IMR-90 (cell line): Measurements from ENCODE around the gene PKM. TPM values are rescaled to one million over a fixed set of nuclear protein-coding genes. Genes with fewer than 3 reads are reported as not detected.

Experiments used
- ATAC-seq: fragments of 200-7000 bp; cut with Tn5 transposase; 2 replicates; pipeline ENCODE4 v1.9.1; 2020; ENCODE audit warnings: low read depth, mild to moderate bottlenecking, moderate library complexity
- BruUV-seq: library from RNA; stranded (reverse); fragments of 400-500 nt; replicated peaks from 2 replicates; lab custom pipeline; 2021; lab: Mats Ljungman, UMichigan
- CTCF ChIA-PET: fragments of 300-600 bp; formaldehyde crosslinking; extraction: SDS; loops from one replicate; lab custom pipeline; 2021; ENCODE audit warnings: antibody characterized with exemption; lab: Yijun Ruan, JAX
- POLR2A ChIA-PET: fragments of 300-600 bp; sonication (Branson Sonifier 250); formaldehyde crosslinking; loops from one replicate; lab custom pipeline; 2022; ENCODE audit warnings: antibody characterized with exemption; ENCODE audit not compliant: unreplicated experiment; lab: Charles Lee
- DNase-seq: peaks from one replicate; pipeline ENCODE4 v3.0.0; 2013
- H2AFZ ChIP-seq: replicated peaks from 2 replicates; pipeline ENCODE3; 2013; ENCODE audit warnings: low read length, mild to moderate bottlenecking; ENCODE audit not compliant: poor library complexity
- H2AK5ac ChIP-seq: 2 replicates; pipeline ENCODE4 v1.6.1; 2013; ENCODE audit warnings: low read depth, low read length, inconsistent platforms
- H2AK9ac ChIP-seq: replicated peaks from 2 replicates; pipeline ENCODE3; 2013; ENCODE audit warnings: mild to moderate bottlenecking, low read depth, low read length, moderate library complexity; ENCODE audit not compliant: poor library complexity
- H2BK120ac ChIP-seq: 2 replicates; pipeline ENCODE4 v1.6.1; 2013; ENCODE audit warnings: low read depth, low read length, inconsistent platforms
- H2BK15ac ChIP-seq: 3 replicates; pipeline ENCODE4 v1.6.1; 2013; ENCODE audit warnings: low read depth, low read length, inconsistent platforms
- H2BK20ac ChIP-seq: 2 replicates; pipeline ENCODE4 v1.6.1; 2013; ENCODE audit warnings: low read depth, mild to moderate bottlenecking, inconsistent platforms, low read length, moderate library complexity
- H2BK5ac ChIP-seq: 2 replicates; pipeline ENCODE4 v1.6.1; 2013; ENCODE audit warnings: mild to moderate bottlenecking, low read depth, low read length, inconsistent platforms; ENCODE audit not compliant: poor library complexity, severe bottlenecking
- H3K14ac ChIP-seq: replicated peaks from 2 replicates; pipeline ENCODE4 v1.6.1; 2013; ENCODE audit warnings: low read depth, low read length, inconsistent platforms
- H3K18ac ChIP-seq: 2 replicates; pipeline ENCODE4 v1.6.1; 2013; ENCODE audit warnings: low read depth, low read length, control low read depth
- H3K23ac ChIP-seq: 2 replicates; pipeline ENCODE4 v1.6.1; 2013; ENCODE audit warnings: low read depth, low read length, inconsistent platforms
- H3K27ac ChIP-seq: 2 replicates; pipeline ENCODE4 v1.5.1; 2013; ENCODE audit warnings: mild to moderate bottlenecking, control low read depth, low read length; ENCODE audit not compliant: insufficient read depth
- H3K27me3 ChIP-seq: 2 replicates; pipeline ENCODE4 v1.6.1; 2013; ENCODE audit warnings: low read length; ENCODE audit not compliant: control insufficient read depth, insufficient read depth
- H3K36me3 ChIP-seq: 2 replicates; pipeline ENCODE4 v1.6.1; 2013; ENCODE audit warnings: low read length, mixed read lengths; ENCODE audit not compliant: control insufficient read depth, insufficient read depth
- H3K4ac ChIP-seq: 2 replicates; pipeline ENCODE4 v1.6.1; 2013; ENCODE audit warnings: low read depth, low read length, inconsistent platforms
- H3K4me1 ChIP-seq: 2 replicates; pipeline ENCODE4 v1.6.1; 2013; ENCODE audit warnings: low read length, mixed read lengths; ENCODE audit not compliant: control insufficient read depth, insufficient read depth
- H3K4me2 ChIP-seq: 2 replicates; pipeline ENCODE4 v1.6.1; 2013; ENCODE audit warnings: low read depth, mild to moderate bottlenecking, control low read depth, low read length, moderate library complexity
- H3K4me3 ChIP-seq: 2 replicates; pipeline ENCODE4 v1.5.1; 2013; ENCODE audit warnings: low read depth, mild to moderate bottlenecking, control low read depth, low read length, moderate library complexity; ENCODE audit not compliant: insufficient read depth
- H3K56ac ChIP-seq: 2 replicates; pipeline ENCODE4 v1.6.1; 2013; ENCODE audit warnings: low read length, inconsistent platforms; ENCODE audit not compliant: insufficient read depth; ENCODE audit errors: extremely low read depth
- H3K79me1 ChIP-seq, 2 experiments: 2 replicates each; pipeline ENCODE4 v1.6.1; 2013; ENCODE audit warnings: low read length in 2 of 2, inconsistent platforms in 1 of 2, low read depth in 1 of 2
- H3K9ac ChIP-seq: 2 replicates; pipeline ENCODE4 v1.6.1; 2013; ENCODE audit warnings: low read depth, low read length, control low read depth
- H3K9me1 ChIP-seq: 2 replicates; pipeline ENCODE4 v1.6.1; 2013; ENCODE audit warnings: low read length, inconsistent platforms; ENCODE audit not compliant: insufficient read depth
- H3K9me3 ChIP-seq: 2 replicates; pipeline ENCODE4 v1.6.1; 2013; ENCODE audit warnings: low read length; ENCODE audit not compliant: control insufficient read depth, insufficient read depth
- H4K20me1 ChIP-seq: 2 replicates; pipeline ENCODE4 v1.6.1; 2013; ENCODE audit warnings: low read length, inconsistent platforms; ENCODE audit not compliant: insufficient read depth
- H4K5ac ChIP-seq: 2 replicates; pipeline ENCODE4 v1.6.1; 2013; ENCODE audit warnings: mild to moderate bottlenecking, low read depth, low read length, control low read depth
- H4K8ac ChIP-seq, 2 experiments: 2 replicates each; pipeline ENCODE4 v1.6.1; 2013; ENCODE audit warnings: low read depth in 2 of 2, low read length in 2 of 2, control low read depth in 1 of 2, inconsistent platforms in 1 of 2
- H4K91ac ChIP-seq: 2 replicates; pipeline ENCODE4 v1.6.1; 2013; ENCODE audit warnings: low read depth, low read length, inconsistent platforms; ENCODE audit not compliant: insufficient read depth
- BHLHE40 ChIP-seq: fragments of 150-350 bp; IDR thresholded peaks from 2 replicates; pipeline ENCODE4 v1.6.1; 2016; ENCODE audit warnings: mild to moderate bottlenecking, low read depth, low read length
- CEBPB ChIP-seq: IDR thresholded peaks from 2 replicates; pipeline ENCODE4 v1.6.1; 2012; ENCODE audit warnings: low read depth, low read length, improper control_type of control experiment
- CHD1 ChIP-seq: IDR thresholded peaks from 2 replicates; pipeline ENCODE4 v1.6.1; 2012; ENCODE audit warnings: low read depth, low read length, improper control_type of control experiment
- CTCF ChIP-seq: conservative IDR thresholded peaks from 2 replicates; pipeline ENCODE4 v1.5.1; 2012; ENCODE audit warnings: mild to moderate bottlenecking, low read depth, low read length, improper control_type of control experiment
- FOS ChIP-seq: fragments of 150-350 bp; IDR thresholded peaks from 2 replicates; pipeline ENCODE4 v1.6.1; 2016; ENCODE audit warnings: low read depth, low read length
- MAFK ChIP-seq: IDR thresholded peaks from 2 replicates; pipeline ENCODE4 v1.6.1; 2012; ENCODE audit warnings: low read depth, low read length, improper control_type of control experiment
- MAZ ChIP-seq: IDR thresholded peaks from 2 replicates; pipeline ENCODE4 v1.6.1; 2012; ENCODE audit warnings: low read depth, mild to moderate bottlenecking, low read length, improper control_type of control experiment, moderate library complexity, borderline replicate concordance
- NFE2L2 ChIP-seq: fragments of 150-350 bp; IDR thresholded peaks from 2 replicates; pipeline ENCODE4 v1.6.1; 2016; ENCODE audit warnings: low read depth, mild to moderate bottlenecking, low read length
- POLR2A ChIP-seq: IDR thresholded peaks from 2 replicates; pipeline ENCODE4 v1.6.1; 2012; ENCODE audit warnings: mild to moderate bottlenecking, low read depth, low read length
- RAD21 ChIP-seq: IDR thresholded peaks from 2 replicates; pipeline ENCODE4 v1.6.1; 2012; ENCODE audit warnings: low read length, improper control_type of control experiment
- RCOR1 ChIP-seq: IDR thresholded peaks from 2 replicates; pipeline ENCODE4 v1.6.1; 2012; ENCODE audit warnings: mild to moderate bottlenecking, low read length, improper control_type of control experiment; ENCODE audit not compliant: insufficient replicate concordance
- RFX5 ChIP-seq: IDR thresholded peaks from 2 replicates; pipeline ENCODE4 v1.8.0; 2012; ENCODE audit warnings: low read depth, mild to moderate bottlenecking, low read length, moderate library complexity
- SMC3 ChIP-seq: fragments of 150-350 bp; IDR thresholded peaks from 2 replicates; pipeline ENCODE4 v1.6.1; 2016; ENCODE audit warnings: low read depth, mild to moderate bottlenecking, antibody characterized with exemption, low read length, moderate library complexity
- WGBS, 2 experiments: methylation state at CpG; one replicate each; pipeline versions ENCODE4 v1.1.5 to v1.1.7; 2013; ENCODE audit warnings: missing lambda C conversion rate in 2 of 2; ENCODE audit not compliant: insufficient read length in 1 of 2; ENCODE audit errors: extremely low coverage in 2 of 2; 5-methylcytosine and 5-hydroxymethylcytosine counted together
- dilution Hi-C: fragments of 300-500 bp; cut with HindIII; formaldehyde crosslinking; loops from one replicate; pipeline ENCODE4 v1.14.3; 2018; ENCODE audit warnings: low sequenced_read_pairs; ENCODE audit not compliant: unreplicated experiment
- in situ Hi-C: fragments of 300-500 bp; cut with MboI; formaldehyde crosslinking; loops from 3 replicates; pipeline ENCODE4 v1.14.3; 2019; ENCODE audit warnings: low sequenced_read_pairs, inconsistent platforms, mixed read lengths
- intact Hi-C: fragments of 100-400 bp; cut with micrococcal nuclease; formaldehyde crosslinking; loops from 2 replicates; pipeline ENCODE4 v1.10.0; 2022
- polyA plus RNA-seq, 3 experiments: library from polyadenylated mRNA; depleted of rRNA; stranded (reverse); fragments of >200 nt; gene quantifications; 2 replicates each; pipeline ENCODE4 v1.2.3, GENCODE V29; 2012; ENCODE audit warnings: low replicate concordance in 1 of 3
- total RNA-seq: library from RNA; depleted of rRNA; stranded (reverse); fragments of >200 nt; gene quantifications from 2 replicates; pipeline ENCODE4 v1.2.3, GENCODE V29; 2012
- TF ChIP-seq, protein P1 (sequence below): fragments of 150-350 bp; IDR thresholded peaks from 2 replicates; pipeline ENCODE4 v1.6.1; 2016; ENCODE audit warnings: low read depth, mild to moderate bottlenecking, low read length, moderate library complexity, borderline replicate concordance

Gene PKM
- total and polyA plus RNA-seq, 2 of the 4 experiments (the other 2 are of a cell fraction), result 2,219 to 3,859 TPM

GRCh38 chr15:72155635-72156616 is 75.1 kb downstream of the PKM start:
- Histone ChIP-seq H2BK15ac (no peak overlapping the region), H3K9me1 (no peaks in the 10 kb centered on the region), H3K23ac (peak overlapping the region; percentile 53), H3K9ac (no peak overlapping the region; the same call in 1 of the 2 replicates), H3K4me2 (peak overlapping the region; percentile 86), H2BK120ac (0 out of 2 replicates have a peak overlapping the region, but pooled peaks have one; percentile 53), H3K27me3 (no peaks in the 10 kb centered on the region), H4K20me1 (no peaks in the 10 kb centered on the region), H2BK5ac (no peak overlapping the region), H2AK9ac (peak overlapping the region; percentile 55), H4K8ac (peak overlapping the region in 1 of 2 experiments; percentile 31; a peak in 1 of 4 replicates), H3K18ac (no peak overlapping the region), H3K27ac (no peak overlapping the region), H2AK5ac (no peak overlapping the region), H3K79me1 (no peaks in the 10 kb centered on the region), H4K5ac (no peak overlapping the region), H3K36me3 (no peaks in the 10 kb centered on the region), H3K14ac (no peak overlapping the region; the same call in 1 of the 2 replicates), H3K9me3 (no peaks in the 10 kb centered on the region), H4K91ac (no peak overlapping the region), H3K4me3 (peak overlapping the region; percentile 40), H2BK20ac (no peak overlapping the region), H3K4me1 (peaks cover 8% of the 10 kb centered on the region; the same call in 1 of the 2 replicates), H3K4ac (no peak overlapping the region), H2AFZ (peak overlapping the region; percentile 97), H3K56ac (no peak overlapping the region)
- in situ Hi-C loops, result loop anchor here (5.0 to 10.0 kb wide), 2 partner anchors 409 to 701 kb away; no protein-coding TSS in a partner anchor
- CTCF ChIA-PET, result interaction anchor here (0.6 to 1.5 kb wide), 6 partner anchors 9 to 426 kb away, joined by 3 to 7 read pairs (median 4); no protein-coding TSS in a partner anchor
- dilution Hi-C loops, result no loop called here
- POLR2A ChIA-PET, result interaction anchor here (0.6 kb wide), 1 partner anchor 351 kb away, joined by 7 read pairs; no protein-coding TSS in a partner anchor
- 0% methylated on average over 1 of the region's 19 CpGs; no CpG with 5 or more reads in 1 of the 2 experiments for WGBS, 2 experiments
- intact Hi-C loops, result loop anchor here (1.0 to 10.0 kb wide), 5 partner anchors 311 to 707 kb away; no protein-coding TSS in a partner anchor
- BruUV-seq, result no TSS peak
- ATAC-seq, result peak; percentile 96
- peak; percentile 74 for DNase-seq
- peak; percentile 41; the same call in 1 of the 2 replicates for TF ChIP-seq POLR2A
- no peak for TF ChIP-seq NFE2L2
- TF ChIP-seq RCOR1, result no peak
- TF ChIP-seq MAZ, result peak; percentile 44; the same call in 1 of the 2 replicates
- no peak for TF ChIP-seq MAFK
- TF ChIP-seq, protein P1, sequence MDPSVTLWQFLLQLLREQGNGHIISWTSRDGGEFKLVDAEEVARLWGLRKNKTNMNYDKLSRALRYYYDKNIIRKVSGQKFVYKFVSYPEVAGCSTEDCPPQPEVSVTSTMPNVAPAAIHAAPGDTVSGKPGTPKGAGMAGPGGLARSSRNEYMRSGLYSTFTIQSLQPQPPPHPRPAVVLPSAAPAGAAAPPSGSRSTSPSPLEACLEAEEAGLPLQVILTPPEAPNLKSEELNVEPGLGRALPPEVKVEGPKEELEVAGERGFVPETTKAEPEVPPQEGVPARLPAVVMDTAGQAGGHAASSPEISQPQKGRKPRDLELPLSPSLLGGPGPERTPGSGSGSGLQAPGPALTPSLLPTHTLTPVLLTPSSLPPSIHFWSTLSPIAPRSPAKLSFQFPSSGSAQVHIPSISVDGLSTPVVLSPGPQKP, result no peak
- peak; percentile 90 for TF ChIP-seq CTCF
- no peak for TF ChIP-seq BHLHE40
- peak; percentile 73 for TF ChIP-seq SMC3
- TF ChIP-seq RFX5, result no peak
- TF ChIP-seq RAD21, result peak; percentile 95
- TF ChIP-seq CEBPB, result no peak
- TF ChIP-seq CHD1, result no peak
- no peak for TF ChIP-seq FOS
